ENCODE measurements around the gene ANKRD27.
"Not testable (repeated sequence)": the region's sequence is repeated elsewhere in the genome, so short reads cannot be mapped to it uniquely, and the experiment has no call there.

DNA sequence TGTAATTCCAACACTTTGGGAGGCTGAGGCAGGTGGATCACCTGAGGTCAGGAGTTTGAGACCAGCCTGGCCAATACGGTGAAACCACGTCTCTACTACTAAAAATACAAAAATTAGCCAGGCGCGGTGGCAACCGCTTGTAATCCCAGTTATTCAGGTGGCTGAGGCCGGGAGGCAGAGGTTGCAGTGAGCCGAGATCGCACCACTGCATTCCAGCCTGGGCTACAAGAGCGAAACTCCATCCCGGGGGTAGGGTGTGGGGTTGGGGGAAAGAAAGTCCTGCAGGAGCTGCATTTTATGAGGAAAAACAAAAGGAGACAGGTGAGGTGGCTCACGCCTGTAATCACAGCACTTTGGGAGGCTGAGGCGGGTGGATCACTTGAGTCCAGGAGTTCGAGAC is 22.6 kb downstream of the ANKRD27 start:
- TF ChIP-seq, protein P1, sequence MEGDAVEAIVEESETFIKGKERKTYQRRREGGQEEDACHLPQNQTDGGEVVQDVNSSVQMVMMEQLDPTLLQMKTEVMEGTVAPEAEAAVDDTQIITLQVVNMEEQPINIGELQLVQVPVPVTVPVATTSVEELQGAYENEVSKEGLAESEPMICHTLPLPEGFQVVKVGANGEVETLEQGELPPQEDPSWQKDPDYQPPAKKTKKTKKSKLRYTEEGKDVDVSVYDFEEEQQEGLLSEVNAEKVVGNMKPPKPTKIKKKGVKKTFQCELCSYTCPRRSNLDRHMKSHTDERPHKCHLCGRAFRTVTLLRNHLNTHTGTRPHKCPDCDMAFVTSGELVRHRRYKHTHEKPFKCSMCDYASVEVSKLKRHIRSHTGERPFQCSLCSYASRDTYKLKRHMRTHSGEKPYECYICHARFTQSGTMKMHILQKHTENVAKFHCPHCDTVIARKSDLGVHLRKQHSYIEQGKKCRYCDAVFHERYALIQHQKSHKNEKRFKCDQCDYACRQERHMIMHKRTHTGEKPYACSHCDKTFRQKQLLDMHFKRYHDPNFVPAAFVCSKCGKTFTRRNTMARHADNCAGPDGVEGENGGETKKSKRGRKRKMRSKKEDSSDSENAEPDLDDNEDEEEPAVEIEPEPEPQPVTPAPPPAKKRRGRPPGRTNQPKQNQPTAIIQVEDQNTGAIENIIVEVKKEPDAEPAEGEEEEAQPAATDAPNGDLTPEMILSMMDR (IDR thresholded peaks at IDR 0.05) = not testable (repeated sequence)
- TF ChIP-seq POLR2AphosphoS5 (IDR thresholded peaks at IDR 0.05; ENCODE audit: insufficient read depth in 1 of 2, low read depth in 1 of 2); POLR2A (IDR thresholded peaks at IDR 0.05): not testable (repeated sequence)
